HepG2 (cell line): Measurements from ENCODE around the gene NCOA6. TPM values are rescaled to one million over a fixed set of nuclear protein-coding genes. Genes with fewer than 3 reads are reported as not detected.

Source experiments
- HNF4G ChIP-seq, 2 experiments: sonication (generic) in 1 of 2; formaldehyde crosslinking in 1 of 2; IDR thresholded peaks; 2 replicates each; pipeline versions ENCODE4 v1.4.0 to v1.6.1; 2011 to 2020; ENCODE audit warnings: borderline replicate concordance in 2 of 2, low read depth in 2 of 2, mild to moderate bottlenecking in 2 of 2, low read length in 1 of 2, missing genetic modification reagents in 1 of 2, moderate library complexity in 1 of 2
- JUNB ChIP-seq: sonication (generic); formaldehyde crosslinking; IDR thresholded peaks from 2 replicates; pipeline ENCODE4 v1.8.0; 2022; ENCODE audit warnings: missing genetic modification reagents, mild to moderate bottlenecking, borderline replicate concordance
- RXRB ChIP-seq: IDR thresholded peaks from 2 replicates; pipeline ENCODE4 v1.6.1; 2016; ENCODE audit warnings: borderline replicate concordance, missing genetic modification reagents, missing compliant biosample characterization
- TCF7 ChIP-seq: sonication (generic); IDR thresholded peaks from 2 replicates; pipeline ENCODE4 v1.6.1; 2016; ENCODE audit warnings: antibody characterized with exemption, low read depth
- ZBTB40 ChIP-seq, 2 experiments: fragments of 450-650 bp in 1 of 2; sonication (generic) in 1 of 2; formaldehyde crosslinking in 1 of 2; IDR thresholded peaks; 2 replicates each; pipeline versions ENCODE4 v1.6.1 to v1.8.0; 2016 to 2022; ENCODE audit warnings: antibody characterized with exemption in 1 of 2, mild to moderate bottlenecking in 1 of 2, missing genetic modification reagents in 1 of 2
- ZNF121 ChIP-seq: sonication (generic); formaldehyde crosslinking; IDR thresholded peaks from 2 replicates; pipeline ENCODE4 v1.5.0; 2020; ENCODE audit warnings: mild to moderate bottlenecking, missing genetic modification reagents
- ZNF253 ChIP-seq: sonication (generic); formaldehyde crosslinking; IDR thresholded peaks from 2 replicates; pipeline ENCODE4 v1.8.0; 2022; ENCODE audit warnings: mild to moderate bottlenecking, missing genetic modification reagents, borderline replicate concordance
- ZNF280B ChIP-seq: sonication (generic); formaldehyde crosslinking; IDR thresholded peaks from 2 replicates; pipeline ENCODE4 v1.5.0; 2020; ENCODE audit warnings: missing genetic modification reagents, mild to moderate bottlenecking, borderline replicate concordance
- ZNF354B ChIP-seq: sonication (generic); formaldehyde crosslinking; IDR thresholded peaks from 2 replicates; pipeline ENCODE4 v1.8.0; 2022; ENCODE audit warnings: mild to moderate bottlenecking, missing genetic modification reagents
- ZNF382 ChIP-seq: sonication (generic); formaldehyde crosslinking; IDR thresholded peaks from 2 replicates; pipeline ENCODE4 v1.5.0; 2020; ENCODE audit warnings: missing genetic modification reagents, mild to moderate bottlenecking, borderline replicate concordance
- ZNF83 ChIP-seq: sonication (generic); formaldehyde crosslinking; IDR thresholded peaks from 2 replicates; pipeline ENCODE4 v1.4.0; 2020; ENCODE audit warnings: missing genetic modification reagents, mild to moderate bottlenecking, borderline replicate concordance
- ZSCAN25 ChIP-seq: sonication (generic); formaldehyde crosslinking; IDR thresholded peaks from 2 replicates; pipeline ENCODE4 v1.8.0; 2022; ENCODE audit warnings: mild to moderate bottlenecking, missing genetic modification reagents
- polyA plus RNA-seq, 8 experiments: library from polyadenylated mRNA; depleted of rRNA in 3 of 8; stranded (reverse) in 7 of 8; unstranded in 1 of 8; fragments of >200 nt; fragmentation: Illumina TruSeq in 4 of 8; extraction: Trizol in 4 of 8; gene quantifications; 2 replicates each; pipeline versions ENCODE4 v1.2.1 to v1.2.3, GENCODE V29; 2011 to 2016; ENCODE audit warnings: low read depth in 4 of 8, missing spikeins in 1 of 8, mixed read lengths in 1 of 8; ENCODE audit not compliant: insufficient read depth in 1 of 8
- total RNA-seq, 5 experiments: library from RNA; depleted of rRNA; stranded (reverse); fragments of >200 nt; fragmentation: Illumina TruSeq; extraction: Trizol; gene quantifications; 2 replicates each; pipeline ENCODE4 v1.2.3, GENCODE V29; 2016; ENCODE audit warnings: low read depth in 1 of 5

The NCOA6 gene
- total and polyA plus RNA-seq, 2 of the 13 experiments (the other 11 are each of a cell fraction or from before 2014, with no cell fraction given): 11.2 to 29.3 TPM

DNA sequence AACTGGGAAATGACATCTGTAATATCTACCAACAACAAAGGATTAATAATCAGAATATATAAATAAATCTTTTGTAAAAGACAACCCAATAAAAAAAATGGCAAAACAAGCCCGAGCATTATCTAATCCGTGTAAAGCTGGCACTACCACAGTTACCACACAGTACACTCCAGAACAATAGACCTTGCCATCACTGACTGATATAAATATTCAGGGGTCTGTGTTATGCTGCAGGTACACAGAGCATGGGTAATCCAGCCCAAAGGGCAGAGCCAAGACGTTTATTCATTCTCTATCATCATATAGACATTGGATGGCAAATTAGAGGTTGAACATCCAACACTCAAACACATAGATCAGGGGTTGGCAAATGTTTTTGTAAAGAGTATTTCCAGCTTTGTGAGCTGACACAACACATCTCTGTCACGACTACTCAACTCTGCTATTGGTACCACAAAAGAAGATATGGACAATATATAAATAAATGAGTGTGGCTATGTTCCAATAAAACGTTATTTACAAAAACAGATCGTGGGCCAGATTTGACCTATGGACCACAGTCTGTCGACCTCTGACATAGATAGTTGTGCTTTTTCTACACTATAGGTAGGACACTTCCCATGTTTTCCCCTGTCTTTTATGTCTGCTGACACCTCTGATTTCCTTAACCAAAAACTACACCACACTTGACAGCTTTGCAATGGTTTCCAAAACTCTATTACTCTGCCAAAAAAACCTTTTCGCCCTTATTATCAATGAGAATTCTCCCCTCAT lies 4.5 kb downstream of the NCOA6 start (continued):
- TF ChIP-seq JUNB (CRISPR knock-in tag) (no peak), TCF7 (0 out of 2 replicates have a peak, but pooled peaks have one; percentile 7), ZNF253 (no peak), ZNF83 (CRISPR knock-in tag) (no peak), ZNF382 (CRISPR knock-in tag) (no peak), ZNF280B (no peak), ZNF354B (CRISPR knock-in tag) (no peak), ZBTB40 (IDR thresholded peaks at IDR 0.05) (no peak), ZBTB40 (CRISPR knock-in tag; IDR thresholded peaks at IDR 0.05) (no peak), RXRB (CRISPR knock-in tag) (peak; percentile 36; the same call in 1 of the 2 replicates), HNF4G (IDR thresholded peaks at IDR 0.05; ENCODE audit: borderline replicate concordance, low read depth, low read length) (0 out of 2 replicates have a peak, but pooled peaks have one; percentile 28), HNF4G (CRISPR knock-in tag; IDR thresholded peaks at IDR 0.05; ENCODE audit: borderline replicate concordance, low read depth) (no peak), ZSCAN25 (CRISPR knock-in tag) (no peak), ZNF121 (no peak)
